HG02885 (cell line): ENCODE results near the gene EXOC6.

Experiments used
- ATAC-seq: cut with Tn5 transposase; IDR thresholded peaks from one replicate; pipeline ENCODE4 v1.9.1; 2021; ENCODE audit warnings: mild to moderate bottlenecking; ENCODE audit not compliant: unreplicated experiment, poor library complexity

The EXOC6 gene, protein sequence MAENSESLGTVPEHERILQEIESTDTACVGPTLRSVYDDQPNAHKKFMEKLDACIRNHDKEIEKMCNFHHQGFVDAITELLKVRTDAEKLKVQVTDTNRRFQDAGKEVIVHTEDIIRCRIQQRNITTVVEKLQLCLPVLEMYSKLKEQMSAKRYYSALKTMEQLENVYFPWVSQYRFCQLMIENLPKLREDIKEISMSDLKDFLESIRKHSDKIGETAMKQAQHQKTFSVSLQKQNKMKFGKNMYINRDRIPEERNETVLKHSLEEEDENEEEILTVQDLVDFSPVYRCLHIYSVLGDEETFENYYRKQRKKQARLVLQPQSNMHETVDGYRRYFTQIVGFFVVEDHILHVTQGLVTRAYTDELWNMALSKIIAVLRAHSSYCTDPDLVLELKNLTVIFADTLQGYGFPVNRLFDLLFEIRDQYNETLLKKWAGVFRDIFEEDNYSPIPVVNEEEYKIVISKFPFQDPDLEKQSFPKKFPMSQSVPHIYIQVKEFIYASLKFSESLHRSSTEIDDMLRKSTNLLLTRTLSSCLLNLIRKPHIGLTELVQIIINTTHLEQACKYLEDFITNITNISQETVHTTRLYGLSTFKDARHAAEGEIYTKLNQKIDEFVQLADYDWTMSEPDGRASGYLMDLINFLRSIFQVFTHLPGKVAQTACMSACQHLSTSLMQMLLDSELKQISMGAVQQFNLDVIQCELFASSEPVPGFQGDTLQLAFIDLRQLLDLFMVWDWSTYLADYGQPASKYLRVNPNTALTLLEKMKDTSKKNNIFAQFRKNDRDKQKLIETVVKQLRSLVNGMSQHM

DNA sequence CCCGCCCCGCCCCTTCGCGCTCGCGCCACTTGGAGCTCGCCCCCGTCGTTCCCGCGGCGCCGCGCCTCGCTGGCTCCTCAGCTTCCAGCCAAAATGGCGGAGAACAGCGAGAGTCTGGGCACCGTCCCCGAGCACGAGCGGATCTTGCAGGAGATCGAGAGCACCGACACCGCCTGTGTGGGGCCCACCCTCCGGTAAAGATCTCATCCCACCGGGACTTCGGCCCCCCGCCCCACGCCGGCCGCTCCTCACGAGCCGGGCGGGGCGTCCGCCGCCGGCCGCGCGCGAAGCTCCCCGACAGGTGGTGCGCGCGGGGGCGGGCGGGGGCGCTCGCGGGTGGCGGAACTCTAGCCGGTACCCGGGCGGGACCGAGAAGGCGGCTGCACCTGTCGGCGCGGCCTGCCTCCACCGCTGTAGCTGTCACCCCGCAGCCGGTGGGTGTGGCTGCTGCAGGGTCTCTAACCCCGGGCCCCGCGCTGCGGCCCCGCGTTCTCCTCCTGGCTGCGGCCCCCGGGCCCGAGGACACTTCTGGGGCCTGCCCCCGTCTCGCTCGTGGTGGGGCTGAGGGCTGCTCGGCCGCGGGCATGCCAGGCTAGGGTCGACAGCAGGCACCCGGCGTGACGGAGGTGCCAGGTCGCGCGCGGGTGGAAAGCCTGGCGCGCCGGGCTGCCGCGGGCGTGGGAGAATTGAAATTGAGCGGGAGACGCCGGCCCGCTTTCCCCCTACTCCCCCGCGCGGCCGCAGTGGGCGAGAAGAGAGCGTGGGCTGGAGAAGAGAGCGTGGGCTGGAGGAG lies at the start of gene EXOC6:
TSS of gene EXOC6 (plus strand) at position 80 of the 793 bp plus-strand sequence. CDS start at position 94, 14 bp downstream.
- ATAC-seq, result peak; percentile 77

DNA sequence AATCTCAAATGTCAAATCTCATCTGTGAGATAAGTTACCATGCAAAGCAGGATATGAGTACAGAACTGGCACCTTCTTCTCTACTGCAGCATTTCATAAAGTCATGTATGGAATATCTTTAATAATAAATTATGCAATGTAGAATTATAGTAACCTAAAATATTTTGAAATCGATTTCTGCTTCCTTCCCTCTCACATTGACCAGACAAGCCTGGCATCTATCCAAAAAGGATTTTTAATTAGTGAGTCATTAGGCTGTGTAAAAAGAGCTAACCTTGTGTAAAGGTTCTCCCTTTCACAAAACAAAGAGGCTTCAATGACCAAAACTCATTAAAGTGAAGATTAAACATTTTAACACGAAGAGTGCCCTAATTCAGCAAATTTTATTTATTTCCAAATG lies 48.8 kb upstream of the EXOC6 start:
- no peak for ATAC-seq

DNA sequence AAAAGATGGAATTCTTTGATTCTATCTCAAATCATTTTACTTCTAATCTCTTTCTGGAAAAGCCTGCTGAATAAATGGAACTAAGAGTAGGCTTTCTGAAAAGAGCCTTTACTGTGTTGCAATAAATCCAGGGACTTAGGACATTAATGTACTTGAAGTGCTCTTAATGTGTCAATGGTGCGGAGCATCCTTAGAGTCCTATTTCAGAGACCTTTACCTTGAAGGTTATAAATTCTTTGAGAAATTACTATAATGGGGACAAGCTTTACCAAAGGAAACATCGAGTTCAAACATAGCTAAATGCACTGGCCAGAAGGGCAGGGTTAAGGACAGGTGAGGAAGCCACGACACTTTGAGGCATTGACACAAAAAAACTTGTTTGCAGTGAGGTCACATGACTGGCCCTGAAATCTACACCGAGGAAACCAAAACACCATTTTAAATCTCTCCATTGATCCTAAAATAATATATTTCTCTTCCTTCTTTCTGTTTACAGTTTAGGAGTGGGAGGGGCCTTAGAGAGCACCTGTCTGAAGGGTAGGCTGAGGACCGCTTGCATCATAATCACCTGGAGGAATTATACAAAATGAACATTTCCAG lies 48.1 kb upstream of the EXOC6 start:
- no peak for ATAC-seq

DNA sequence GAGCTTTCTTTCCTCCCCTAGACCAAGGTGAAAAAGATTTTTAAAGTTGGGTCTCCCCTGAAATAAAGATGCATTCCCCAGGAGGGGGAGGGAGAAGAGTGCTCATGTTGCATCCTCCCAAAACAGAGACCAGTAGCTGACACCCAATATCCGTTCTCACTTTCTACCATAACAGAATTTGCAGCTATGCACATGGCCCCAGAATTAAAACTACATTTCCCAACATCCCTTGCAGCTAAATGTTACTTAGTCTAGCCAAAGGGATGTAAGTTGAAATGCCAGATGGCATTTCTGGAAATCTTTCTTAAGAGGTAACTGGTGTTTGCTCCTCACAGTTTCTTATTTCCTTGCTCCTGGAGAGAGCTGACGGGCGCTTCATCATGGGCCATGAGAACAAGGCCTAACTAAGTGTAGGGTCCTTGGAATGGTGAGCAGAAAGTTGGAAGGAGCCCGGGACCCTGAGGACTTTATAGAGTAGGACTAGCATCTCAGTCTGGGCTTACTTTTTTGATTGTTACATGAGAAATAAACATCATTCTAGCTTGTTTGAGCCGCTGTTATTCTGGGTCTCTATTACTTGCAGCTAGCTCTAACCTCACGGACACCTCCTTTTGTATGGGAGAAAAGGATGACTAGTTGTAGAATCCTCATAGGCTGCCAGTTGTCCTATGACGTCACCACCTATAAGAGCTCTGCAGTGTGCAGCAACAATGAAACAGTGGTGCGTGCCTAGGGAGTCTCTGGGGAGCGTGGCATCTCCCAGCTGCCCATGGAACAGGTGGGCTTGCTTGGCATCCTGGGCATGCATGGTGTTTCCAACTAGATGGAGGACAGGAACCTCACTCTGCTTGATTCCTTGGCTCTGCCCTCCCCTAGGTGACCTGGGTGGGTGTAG lies 46.1 kb upstream of the EXOC6 start:
- ATAC-seq, result no peak

DNA sequence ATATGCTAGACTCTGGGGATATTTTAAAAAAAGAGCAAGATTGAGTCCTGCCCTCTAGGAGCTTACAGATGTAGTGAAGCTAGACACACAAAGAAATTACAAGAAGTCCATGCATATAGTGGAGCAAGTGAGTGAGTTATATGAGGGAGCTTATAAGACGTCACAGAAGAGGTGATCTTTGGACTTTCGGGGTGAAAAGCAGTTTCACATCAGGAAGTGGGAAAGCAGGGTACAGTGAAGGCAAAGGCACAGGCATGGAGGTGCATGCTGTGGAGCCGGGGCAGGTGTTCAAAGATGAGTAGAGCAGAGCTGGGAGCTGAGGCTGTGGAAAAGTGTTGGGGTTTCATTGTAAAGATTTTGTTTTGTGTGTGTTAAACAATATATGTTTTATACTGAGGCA lies 38.5 kb upstream of the EXOC6 start:
- no peak for ATAC-seq

- ATAC-seq, result peak; percentile 45
Measured at GRCh38 chr10:92810934-92811532, 37.3 kb upstream of the EXOC6 start.

DNA sequence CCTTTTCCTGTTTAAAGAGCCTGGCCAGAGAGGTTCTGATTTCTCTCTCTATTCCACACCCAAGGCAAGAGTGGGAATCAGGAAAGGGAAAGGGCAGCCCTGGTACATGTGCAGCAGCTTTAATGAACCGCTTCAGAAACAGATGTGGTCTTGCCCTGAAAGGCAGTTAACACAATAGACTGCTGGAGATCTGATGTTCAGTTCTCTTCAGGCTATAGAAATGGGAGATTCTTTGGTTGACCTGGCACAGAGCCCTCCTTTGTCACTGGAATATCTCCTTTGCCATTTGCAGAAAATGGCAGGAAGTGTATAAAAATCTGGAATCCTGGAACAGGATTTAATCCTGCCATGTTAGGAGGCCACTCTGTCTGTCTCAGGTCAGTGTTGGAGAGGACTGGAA lies 36.3 kb upstream of the EXOC6 start:
- ATAC-seq, result no peak

DNA sequence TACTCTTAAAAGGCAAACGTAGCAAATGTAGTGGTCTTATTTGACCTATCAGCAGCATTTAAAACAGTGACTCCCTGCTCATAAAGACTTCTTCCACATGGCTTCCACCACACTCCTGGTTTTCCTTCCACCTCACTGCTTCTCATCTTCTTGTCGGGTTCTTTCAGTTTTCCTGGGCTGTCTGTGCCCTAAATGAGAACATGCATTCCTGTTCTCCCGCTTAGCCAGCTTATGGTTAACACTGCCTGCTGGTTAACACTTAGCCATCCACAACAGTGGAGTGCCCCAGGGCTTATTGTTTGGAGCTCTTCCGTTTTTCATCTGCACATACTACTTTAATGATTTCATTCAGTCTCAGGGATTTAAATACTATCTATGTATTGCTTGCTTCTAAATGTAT lies 34.3 kb upstream of the EXOC6 start:
- ATAC-seq, result no peak

DNA sequence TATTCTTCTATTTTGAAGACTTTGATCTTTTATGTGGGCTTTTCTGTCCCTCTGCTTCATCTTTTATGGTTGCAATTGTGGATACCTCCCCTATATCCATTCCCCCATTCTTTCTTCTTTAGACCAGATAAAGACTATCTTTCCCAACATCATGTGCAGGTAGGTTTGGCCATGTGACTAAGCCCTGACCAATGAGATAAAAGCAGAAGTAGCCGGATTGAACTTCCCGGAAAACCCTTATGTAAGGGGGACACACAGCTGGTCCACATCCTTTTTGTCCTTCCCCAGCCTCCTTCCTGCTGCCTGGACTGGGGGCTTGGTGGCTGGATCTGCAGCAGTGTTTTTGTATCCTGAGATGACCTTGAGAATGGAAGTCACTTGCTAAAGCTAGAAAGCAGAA lies 33.5 kb upstream of the EXOC6 start:
- ATAC-seq, result no peak

DNA sequence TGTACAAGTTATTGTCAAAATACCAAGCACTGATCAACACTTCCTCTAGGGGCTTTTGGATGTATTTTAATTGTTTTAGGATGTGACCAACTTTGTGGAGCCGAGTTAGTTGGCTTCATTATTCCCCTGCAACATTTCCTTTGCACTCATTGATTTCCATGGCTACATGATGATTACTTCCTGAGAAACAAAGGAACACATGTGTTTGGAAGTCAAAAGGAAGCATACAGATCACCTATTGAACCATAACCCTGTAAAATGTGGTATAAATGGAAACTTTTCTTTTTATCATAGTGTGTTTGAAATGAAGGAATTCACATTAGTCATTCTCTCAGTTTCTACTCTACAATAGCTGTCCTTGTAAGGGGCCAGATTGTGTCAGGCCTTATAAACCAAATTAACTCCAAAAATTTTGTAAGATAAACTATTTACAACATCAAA lies 32.2 kb upstream of the EXOC6 start:
- ATAC-seq, result no peak

DNA sequence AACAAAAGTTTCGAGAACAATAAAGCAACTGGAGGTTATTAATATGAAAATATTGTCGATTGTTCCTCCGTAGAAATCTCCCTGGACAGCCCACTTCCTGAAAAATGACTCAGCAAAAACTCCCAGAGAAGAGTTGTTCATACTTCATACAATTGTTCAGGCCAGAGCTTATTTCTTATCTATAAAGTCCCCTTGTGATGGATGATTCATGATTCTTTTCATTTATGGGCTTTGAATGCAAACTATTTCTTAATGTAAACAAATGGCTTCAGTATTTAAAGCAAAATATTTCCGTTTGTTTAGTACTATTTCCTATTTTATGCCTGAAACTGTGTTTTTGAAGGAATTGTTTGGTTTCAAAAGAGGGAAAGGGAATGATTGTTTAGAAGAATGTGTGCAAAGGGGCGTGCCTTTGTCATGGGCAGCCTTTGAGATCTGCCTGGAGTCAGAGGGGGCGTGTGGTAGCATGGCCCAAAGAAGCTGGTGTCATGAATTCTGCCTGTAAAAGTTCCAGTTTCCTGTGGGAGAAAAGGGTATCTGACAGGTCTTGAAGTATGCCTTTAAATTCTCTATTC lies 26.2 kb upstream of the EXOC6 start:
- no peak for ATAC-seq

DNA sequence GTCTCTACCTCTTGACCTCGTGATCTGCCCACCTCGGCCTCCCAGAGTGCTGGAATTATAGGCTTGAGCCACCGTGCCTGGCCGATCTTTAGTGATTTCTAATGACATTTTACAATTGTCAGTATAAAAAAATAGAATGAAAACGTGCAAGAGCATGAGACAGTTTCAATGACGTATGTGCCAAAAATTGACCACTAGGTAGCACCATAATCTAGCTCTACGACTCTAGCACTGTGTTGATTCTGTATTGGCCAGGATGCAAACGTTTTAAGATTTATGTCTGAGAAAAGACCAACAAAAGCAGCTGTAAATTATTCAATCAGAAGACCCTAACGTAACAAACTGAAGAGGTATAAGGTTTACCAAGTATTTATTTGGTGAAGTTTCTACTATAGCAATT lies 25.4 kb upstream of the EXOC6 start:
- ATAC-seq, result no peak

DNA sequence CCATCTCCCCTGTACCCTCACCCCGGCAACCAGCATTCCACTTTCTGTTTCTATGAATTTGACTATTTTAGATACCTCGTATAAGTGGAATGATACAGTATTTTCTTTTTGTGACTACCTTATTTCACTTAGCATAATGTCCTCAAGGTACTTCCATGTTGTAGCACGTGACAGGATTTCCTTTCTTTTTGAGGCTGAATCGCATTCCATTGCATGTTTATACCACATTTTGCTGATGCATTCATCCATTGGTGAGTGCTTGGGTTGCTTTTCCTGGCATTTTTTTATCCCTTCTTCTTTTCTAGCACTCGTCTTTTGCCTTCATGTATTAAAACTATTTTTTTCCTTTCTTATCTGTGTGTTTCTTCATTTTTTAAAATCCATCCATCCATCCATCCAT lies 22.3 kb upstream of the EXOC6 start:
- no peak for ATAC-seq

GRCh38 chr10:92826504-92826903 lies 21.8 kb upstream of the EXOC6 start:
- ATAC-seq, result no peak

- no peak for ATAC-seq
Measured at GRCh38 chr10:92829042-92829785, 19.1 kb upstream of the EXOC6 start.

DNA sequence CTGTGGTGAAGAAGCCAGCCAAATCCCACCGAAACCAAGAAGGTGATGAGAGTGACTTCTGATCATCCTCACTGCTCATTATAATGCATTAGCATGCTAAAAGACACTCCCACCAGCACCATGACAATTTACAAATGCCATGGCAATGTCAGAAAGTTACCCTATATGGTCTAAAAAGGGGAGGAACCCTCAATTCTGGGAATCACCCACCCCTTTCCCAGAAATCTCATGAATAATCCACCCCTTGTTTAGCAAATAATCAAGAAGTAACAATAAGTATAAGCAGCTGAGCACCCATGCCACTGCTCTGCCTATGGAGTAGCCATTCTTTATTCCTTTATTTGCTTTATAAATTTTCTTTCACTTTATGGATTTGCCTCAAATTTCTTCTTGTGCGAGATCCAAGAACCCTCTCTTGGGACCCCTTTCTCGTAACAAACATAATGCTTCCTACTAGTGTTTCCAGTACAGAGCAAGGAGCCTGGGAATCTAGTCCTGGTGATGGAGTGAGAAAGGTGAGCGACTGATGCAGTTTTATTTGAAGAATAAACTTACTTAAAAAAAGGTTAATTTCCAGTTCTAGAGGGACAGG lies 18.4 kb upstream of the EXOC6 start:
- no peak for ATAC-seq

DNA sequence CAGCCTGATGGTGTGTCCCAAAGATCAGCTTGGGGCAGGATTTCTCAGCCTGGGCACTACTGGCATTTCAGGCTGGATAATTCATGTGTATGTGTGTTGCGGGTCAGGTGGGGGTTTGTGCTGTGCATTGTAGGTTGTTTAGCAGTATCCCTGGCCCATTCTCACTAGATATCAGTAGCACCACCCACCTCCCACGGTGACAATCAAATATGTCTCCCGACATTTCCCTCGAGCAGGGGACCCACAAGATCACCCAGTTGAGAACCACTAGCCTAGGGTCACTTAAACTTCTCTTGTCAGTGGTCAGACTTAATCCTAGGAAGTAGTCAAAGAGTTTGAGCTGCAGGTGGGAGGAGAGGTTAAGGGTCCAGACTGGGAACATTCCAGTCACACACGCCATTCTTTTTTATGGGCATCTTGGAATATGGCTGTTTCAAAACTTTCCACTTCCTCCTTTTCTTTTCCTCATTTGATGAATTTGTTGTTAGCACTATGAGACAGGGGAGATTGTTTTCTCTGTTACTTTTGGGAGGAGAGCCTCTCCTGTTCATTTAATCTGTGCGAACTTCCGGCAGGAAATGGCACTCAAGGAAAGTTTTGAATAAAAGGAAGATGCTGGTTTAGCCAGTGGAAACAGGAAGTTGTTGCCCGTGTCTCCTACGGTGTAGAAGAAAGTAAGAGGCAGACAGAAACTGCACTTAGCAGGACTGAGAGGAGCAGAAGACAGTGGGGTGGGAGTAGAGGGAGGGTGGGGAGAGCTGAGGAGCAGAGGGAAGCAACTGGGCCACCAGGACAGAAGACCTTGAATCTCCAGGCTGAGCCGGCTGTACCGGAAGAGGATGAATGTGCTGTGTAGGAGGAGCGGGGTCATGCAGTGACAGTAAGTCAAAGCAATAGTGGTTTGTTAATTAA lies 17.6 kb upstream of the EXOC6 start:
- no peak for ATAC-seq
